ENCODE results near the gene CENPX.

GRCh38 chr17:82034371-82035011, 11.8 kb upstream of the CENPX start:
- TF ChIP-seq EZH2 (IDR thresholded peaks at IDR 0.05) (no peak), FOXP2 (optimal IDR thresholded peaks at IDR 0.05; ENCODE audit: control extremely low read depth, extremely low read length, insufficient read depth) (no peak), POLR2AphosphoS5 (IDR thresholded peaks at IDR 0.05; ENCODE audit: borderline replicate concordance, low read depth, low read length) (no peak)
